Activated T-helper 9 cell treated with anti-CD3 and anti-CD28 coated beads, Interleukin-2, amount 50 U/mL, for 16 hours (primary cell): ENCODE results near the gene NINL.
"Not testable (repeated sequence)": the region's sequence is repeated elsewhere in the genome, so short reads cannot be mapped to it uniquely, and the experiment has no call there.

ENCODE experiments used
- DNase-seq: peaks from one replicate; pipeline ENCODE4 v3.0.0-alpha.2; 2020; ENCODE audit warnings: low read depth

Gene NINL

GRCh38 chr20:25551413-25552215 is 33.7 kb downstream of the NINL start:
- no peak for DNase-seq

GRCh38 chr20:25550645-25551337 is 34.5 kb downstream of the NINL start:
- DNase-seq, result not testable (repeated sequence)

GRCh38 chr20:25549843-25550477 is 35.4 kb downstream of the NINL start:
- no peak for DNase-seq

GRCh38 chr20:25549172-25549773 is 36.1 kb downstream of the NINL start:
- no peak for DNase-seq

GRCh38 chr20:25548613-25549086 is 36.7 kb downstream of the NINL start:
- no peak for DNase-seq

- DNase-seq, result no peak
Observed at GRCh38 chr20:25547999-25548398, 37.3 kb downstream of the NINL start.

- DNase-seq, result no peak
Observed at GRCh38 chr20:25547063-25547462, 38.3 kb downstream of the NINL start.

GRCh38 chr20:25546048-25546447 is 39.3 kb downstream of the NINL start:
- DNase-seq, result no peak

- DNase-seq, result no peak
Observed at GRCh38 chr20:25545171-25545570, 40.2 kb downstream of the NINL start.

- no peak for DNase-seq
Observed at GRCh38 chr20:25544734-25545133, 40.6 kb downstream of the NINL start.

- DNase-seq, result no peak
Observed at GRCh38 chr20:25544311-25544710, 41.0 kb downstream of the NINL start.

GRCh38 chr20:25543068-25543467 is 42.3 kb downstream of the NINL start:
- no peak for DNase-seq

GRCh38 chr20:25541676-25542075 is 43.7 kb downstream of the NINL start:
- DNase-seq, result no peak

GRCh38 chr20:25539742-25540672 is 45.3 kb downstream of the NINL start:
- no peak for DNase-seq

GRCh38 chr20:25538838-25539665 is 46.3 kb downstream of the NINL start:
- no peak for DNase-seq

GRCh38 chr20:25537890-25538289 is 47.4 kb downstream of the NINL start:
- DNase-seq, result no peak

- no peak for DNase-seq
Observed at GRCh38 chr20:25535762-25536161, 49.6 kb downstream of the NINL start.

GRCh38 chr20:25534845-25535244 is 50.5 kb downstream of the NINL start:
- no peak for DNase-seq

GRCh38 chr20:25533920-25534700 is 51.2 kb downstream of the NINL start:
- no peak for DNase-seq

GRCh38 chr20:25532971-25533391 is 52.4 kb downstream of the NINL start:
- no peak for DNase-seq
